COR-L47 (cell line): Measurements from ENCODE around the gene MAPK11.

ENCODE experiments used
- DNase-seq: peaks from one replicate; lab custom pipeline; 2025; lab: John Stamatoyannopoulos, UW

The MAPK11 gene

DNA sequence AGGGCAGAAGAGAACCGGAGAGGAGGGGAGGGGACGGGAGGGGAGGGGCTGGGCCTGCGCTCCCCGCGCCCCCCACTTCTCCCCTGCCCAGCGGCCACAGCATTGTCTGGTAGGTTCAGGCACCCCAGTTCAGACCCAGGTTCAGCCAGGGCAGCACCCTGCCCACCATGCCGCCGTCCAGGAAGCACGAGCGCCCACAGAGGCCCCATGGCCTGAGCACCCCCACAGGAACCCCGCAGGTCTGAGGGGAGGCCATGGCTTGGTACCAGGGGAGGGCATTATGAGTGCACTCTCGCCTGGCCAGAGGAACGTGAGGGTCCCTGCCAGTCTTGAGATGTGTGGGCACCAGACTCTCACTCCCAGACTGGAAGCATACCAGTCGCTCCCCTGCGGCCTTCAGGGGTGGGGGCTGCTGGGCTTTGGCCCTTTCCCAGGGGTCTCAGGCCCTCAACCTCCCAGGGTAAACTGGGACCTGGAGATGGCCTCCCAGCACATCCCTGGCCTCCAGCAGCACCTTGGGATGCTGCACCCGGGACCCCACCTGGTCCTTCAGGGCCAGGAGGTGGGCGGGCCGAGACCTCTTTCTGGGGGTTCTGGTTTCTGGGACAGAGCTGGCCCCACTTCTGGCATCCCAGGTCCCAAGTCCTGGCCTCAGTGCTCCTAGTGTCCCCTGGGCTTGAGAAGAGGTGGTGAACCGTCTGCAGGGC is 37.9 kb upstream of the MAPK11 start:
- DNase-seq: no peak

DNA sequence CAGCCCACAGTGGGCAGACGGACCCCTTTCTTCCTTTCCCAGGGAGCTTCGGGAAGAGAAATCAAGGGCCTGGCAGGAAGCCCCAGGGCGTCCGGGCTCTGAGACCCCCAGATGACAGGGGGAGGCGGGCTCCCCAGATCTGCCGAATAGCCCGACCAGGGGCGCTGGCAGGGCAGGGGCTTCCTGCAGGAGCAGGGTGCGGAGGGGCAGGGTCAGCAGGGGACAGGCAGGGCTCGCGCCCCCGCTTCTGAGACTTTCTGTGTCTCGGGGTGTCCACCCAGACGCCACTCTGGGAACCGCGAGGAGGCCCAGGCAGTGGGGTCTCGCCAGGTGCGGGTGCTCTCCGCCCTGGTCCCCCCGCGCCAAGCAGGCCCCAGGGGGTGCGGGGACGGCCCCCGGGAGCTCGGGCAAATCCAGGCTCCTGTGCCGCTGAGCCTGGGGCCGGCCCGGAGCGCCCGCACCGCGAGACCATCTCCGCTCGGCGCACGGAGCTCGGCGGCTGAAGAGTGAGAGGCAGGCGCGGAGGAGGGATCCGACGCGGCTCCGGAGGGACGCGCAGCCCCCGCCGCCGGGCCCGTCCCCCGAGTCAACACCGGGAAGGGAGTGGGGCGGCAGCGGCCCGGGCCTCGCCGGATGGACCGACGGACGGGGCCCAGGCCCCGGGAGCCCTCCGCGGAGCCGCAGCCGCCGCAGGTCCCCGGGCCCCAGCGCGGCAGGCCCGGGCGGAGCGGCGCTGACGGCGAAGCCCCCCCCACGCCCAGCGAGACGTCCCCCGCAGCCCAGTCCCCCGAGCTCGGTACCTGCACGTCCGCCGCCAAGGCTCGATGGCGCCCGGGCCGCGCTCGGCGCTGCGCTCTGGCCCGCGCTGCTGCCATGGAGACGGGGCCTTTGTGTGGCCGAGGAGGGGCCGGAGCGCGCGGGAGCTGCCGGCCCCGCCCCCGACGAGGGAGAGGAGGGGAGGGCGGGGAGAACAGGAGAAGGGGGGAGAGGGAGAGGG is 36.9 kb upstream of the MAPK11 start, which contains the start of gene PLXNB2:
PLXNB2 (minus strand) TSS at position 894 of the 997 bp plus-strand sequence. CDS start 17,062 bp downstream, outside the sequence.
- peak; percentile 80 for DNase-seq

DNA sequence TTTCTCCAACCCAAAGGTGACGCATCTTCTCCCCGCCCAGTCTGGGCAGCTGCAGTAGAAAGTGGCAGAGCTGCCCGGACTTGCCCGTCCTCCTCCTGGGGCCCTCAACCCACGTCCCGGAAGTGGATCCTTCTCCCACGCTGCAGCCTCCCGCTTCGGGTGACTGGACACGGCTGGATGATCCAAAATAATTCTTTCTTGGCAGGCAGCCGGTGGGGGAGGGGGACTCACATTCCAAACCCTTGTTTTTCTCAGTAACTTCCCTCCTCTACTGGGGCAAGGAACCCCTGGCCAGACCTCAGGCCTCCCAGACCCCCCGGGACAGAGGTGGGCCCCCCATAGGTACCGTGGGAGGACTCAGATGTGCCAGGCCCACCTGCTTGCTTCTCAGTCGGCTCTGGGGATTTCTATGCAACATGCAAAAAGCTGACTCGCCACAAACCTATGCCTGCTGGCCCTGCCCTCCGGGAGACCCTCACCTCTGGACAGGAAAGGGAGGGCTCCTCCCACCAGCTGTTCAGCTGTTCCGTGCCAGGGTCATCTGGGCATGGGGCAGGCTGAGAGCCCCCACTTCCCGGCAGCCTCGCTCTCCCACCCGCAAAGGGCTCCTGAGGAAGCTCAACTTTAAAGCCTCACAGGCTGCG is 35.9 kb upstream of the MAPK11 start:
- peak; percentile 79 for DNase-seq

DNA sequence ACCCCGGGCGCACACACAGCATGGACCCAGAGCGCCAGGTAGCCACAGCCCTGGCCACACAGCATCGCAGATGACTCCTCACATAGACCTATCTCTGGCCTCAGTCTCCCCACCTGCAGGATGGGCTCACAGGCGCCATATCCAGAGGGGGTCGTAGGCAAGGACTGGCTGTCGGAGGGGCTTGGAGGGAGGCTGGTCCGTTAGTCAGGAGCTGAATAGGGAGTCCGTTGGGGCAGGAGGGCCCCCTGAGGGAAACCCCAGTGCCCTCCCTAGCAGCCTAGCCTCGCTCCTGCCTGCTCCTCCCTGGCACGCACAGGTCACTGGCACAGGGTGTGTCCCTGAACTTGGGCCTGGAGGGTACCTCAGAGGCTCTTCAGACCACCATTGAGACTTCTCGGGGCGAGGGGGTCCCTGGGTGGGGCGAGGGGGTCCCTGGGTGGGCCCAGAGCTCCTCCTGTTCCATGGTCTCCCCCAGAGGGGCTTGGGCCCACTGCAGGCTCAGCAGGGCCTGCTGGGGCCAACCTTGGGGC is 35.3 kb upstream of the MAPK11 start:
- DNase-seq: no peak

DNA sequence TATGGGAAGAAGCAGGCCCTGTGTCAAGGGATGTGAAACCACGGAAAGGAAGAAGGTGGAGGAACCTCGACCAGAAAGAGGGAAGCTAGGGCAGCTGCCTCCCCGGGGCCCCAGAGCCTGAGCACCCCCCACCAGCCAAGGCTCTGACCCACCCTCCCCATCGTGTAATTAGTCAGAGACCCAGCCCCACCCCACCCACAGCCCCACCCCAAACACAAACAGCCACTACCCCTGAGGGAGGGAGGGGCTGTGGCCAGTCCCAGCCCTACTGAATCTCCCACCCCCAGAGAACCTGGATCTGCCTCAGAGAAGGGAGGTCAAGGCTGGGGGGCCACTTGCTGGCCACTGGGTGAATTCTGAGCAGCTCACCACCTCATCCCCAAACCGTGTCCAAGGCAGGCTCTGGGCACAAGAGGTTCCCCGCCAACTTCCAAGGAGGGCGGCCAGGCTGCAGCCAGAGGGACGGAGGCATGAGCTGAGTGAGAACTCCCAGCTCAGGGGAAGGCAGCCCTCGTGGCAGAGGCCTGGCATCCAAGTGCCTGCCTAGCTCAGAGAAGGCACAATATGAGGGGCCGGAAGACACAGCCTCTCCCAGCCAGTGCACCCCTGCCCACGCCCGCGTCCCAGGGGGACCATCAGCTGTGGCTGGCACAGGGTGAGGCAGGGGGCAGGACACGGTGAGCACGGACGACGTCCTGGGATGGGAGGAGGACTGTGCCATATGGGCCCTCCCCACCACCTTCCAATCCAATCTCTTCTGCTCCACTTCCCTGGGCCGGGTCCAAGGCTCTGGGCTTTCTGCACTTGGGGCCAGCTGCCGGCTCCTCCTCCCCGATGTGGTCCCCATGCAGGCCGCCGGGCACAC is 34.6 kb upstream of the MAPK11 start:
- DNase-seq: no peak

DNA sequence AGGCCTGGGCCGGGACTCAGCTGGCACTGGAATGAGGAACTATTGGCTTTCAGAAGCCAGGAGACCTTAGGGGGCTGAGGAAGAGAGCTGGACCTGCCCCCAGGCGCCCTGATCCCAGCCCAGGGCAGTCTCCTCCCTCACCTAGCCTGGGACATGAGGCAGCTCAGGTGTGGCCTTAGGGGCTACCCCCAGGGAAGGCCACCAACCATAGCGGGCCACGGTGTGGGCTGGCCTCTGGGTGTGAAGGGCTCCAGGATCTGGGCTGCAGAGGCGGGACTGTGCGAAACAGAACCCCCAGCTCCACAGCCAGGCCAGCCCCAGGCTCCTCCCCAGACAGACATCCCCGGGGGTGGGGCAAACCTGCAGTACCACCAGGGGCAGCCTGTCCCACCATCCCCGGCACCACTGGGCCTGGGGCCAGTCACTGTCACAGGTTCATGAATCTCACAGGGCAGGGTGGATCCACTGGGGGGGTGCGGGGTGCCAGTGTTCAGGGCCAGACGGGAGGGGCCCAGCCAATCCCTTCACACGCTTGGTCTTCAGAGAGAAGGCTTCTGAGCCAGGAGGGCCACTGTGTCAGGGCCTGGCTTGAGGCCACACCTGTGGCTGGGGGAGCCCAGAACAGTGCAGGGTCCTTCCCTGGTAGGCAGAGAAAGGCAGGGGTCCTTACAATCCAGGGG is 33.8 kb upstream of the MAPK11 start:
- peak; percentile 24 for DNase-seq

DNA sequence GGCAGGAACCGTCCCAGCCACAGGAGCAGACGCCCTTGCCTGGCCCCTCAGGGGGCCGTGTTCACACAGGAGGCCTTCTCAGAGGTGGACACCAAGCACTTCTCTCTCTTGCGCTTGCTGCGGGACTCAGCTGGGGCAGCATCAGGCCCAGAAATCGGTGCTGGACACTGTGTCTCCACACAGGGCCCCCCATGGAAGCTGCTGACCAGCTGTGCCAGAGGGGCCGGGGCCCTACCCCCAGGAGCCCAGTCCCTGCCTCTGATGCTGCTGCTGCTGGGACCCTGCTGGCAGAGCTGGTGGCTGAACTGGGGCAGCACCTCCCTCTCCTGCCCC is 33.3 kb upstream of the MAPK11 start:
- DNase-seq: no peak

DNA sequence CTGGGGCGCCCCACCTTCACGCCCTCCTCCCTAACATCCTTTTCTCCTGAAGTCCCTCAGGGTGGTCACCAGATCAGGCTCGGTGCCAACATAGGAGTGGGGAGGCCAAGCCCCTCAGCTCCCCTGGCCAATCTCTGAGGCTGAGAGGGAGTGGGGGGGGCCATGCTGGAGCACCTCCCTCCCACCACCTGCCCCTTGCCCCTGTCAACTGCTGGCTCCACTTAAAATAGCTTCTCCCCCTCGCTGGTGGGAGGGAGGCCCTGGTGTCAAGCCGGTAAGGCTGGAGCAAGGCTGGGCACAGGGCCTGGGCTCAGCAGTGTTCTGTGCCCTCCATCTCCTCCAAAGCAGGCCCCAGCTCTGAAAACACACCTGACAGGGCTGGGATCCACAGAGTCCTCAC is 32.4 kb upstream of the MAPK11 start:
- DNase-seq: peak; percentile 11

DNA sequence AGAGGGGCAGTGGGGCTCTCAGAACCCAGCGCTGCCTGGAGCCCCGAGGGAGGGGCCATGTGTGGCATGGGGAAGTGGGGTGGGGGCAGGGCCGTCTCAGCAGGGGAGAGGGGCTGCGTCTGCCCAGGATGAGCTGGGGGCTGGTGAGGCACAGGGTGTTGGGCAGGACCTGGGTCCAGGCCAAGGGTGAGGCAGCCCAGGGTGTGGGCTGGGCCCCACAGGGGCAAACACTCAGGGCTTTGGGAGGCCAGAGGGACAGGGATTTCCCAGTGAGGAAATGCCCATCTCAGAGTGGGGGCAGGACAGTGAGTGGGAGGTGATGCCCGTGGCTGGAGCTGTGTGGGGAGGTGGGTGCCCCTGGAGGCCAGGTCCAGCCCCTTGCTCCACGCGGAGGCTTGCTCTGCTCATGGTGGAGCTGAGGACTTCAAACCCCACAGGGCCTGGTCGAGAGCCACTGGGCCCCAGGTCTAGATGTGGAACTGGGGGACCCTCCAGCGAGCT is 31.9 kb upstream of the MAPK11 start:
- no peak for DNase-seq

DNA sequence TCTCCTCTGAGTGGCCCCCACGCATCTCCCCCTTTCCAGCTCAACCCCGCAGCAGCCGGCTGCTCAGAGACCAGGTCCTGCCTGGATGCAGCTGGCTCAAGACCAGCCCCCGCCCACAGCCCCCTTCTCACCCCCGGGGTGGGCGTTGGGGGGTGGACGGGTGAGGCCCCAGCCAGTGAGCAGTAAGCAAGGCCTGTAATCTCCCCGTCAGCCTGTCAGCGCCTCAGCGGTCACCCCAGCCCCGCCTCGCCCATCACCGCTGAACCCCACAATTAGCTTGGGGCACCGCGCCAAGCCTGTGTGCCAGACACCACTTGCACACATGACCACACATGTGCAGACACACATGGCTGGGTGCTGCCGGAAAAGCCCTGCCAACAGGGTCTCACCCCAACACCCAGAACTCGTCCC is 31.4 kb upstream of the MAPK11 start:
- peak; percentile 89 for DNase-seq

DNA sequence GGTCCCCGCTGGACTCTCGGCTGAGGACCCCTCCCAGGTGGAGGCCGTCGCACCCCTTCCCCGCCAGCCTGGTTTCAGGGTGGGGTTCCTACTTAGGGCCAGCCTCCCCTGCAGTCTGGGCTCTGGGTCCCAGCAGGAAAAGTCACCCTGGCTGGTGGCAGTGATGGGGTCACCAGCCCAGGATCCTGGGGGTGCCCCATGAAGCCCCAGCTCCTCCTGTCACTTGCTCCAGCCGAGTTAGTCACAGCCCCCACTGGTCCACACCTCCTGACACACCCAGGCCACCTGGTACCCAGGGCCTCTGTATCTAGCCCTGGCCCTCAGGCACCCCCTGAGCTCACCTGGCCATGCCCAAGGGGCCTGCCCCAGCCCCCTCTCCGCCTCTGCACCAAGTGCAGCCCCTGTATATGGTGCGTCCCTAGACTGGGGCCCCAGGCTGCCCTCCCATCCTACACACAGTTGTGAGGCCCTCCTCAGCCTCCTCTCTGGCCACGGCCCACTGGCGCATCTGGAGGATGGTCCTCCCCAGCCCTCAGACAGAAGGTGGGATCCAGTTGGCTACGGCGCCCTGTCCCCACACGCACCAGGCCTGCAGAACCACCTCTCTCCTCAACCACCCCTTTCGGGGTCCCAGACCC is 30.6 kb upstream of the MAPK11 start:
- no peak for DNase-seq

DNA sequence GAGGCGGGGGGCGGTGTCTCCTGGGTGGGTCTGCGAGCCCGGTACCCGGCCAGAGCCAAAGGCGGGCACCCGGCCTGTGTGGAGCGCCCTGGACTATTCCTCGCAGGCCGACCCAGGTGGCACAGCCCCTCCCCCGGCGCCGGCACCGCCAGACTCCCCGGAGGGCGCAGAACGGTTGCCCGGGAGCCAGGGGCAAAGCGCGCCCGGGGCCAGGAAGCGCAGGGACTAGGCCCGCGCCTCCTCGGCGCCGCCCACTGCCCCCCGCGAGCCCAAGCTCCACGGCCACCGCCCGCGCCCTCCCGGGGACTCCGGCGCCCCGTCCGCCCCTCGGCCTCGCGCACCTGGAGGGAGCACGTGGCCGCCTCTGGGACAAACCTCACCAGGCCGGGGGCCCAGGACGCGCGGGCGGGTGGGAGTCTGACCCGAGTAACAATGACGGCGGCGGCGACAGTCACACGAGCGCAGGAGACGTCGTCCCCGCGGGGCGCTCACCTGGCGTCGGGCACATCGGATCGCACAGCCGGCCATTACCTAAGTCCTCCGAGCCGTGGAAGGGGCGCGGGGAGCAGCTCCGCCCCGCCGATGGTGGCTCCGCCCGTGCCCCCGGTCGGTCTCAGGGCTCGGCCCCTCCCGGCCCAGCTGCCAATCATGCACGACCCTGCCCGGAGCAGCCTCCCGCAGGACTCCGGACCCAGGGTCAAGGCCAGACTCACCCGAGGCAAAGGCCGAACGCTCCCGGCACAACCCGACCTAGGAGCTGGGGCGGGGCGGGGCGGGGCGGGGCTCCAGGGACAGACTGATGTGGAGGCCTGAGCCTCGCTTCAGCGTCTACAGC is 29.8 kb upstream of the MAPK11 start:
- DNase-seq: peak; percentile 13

DNA sequence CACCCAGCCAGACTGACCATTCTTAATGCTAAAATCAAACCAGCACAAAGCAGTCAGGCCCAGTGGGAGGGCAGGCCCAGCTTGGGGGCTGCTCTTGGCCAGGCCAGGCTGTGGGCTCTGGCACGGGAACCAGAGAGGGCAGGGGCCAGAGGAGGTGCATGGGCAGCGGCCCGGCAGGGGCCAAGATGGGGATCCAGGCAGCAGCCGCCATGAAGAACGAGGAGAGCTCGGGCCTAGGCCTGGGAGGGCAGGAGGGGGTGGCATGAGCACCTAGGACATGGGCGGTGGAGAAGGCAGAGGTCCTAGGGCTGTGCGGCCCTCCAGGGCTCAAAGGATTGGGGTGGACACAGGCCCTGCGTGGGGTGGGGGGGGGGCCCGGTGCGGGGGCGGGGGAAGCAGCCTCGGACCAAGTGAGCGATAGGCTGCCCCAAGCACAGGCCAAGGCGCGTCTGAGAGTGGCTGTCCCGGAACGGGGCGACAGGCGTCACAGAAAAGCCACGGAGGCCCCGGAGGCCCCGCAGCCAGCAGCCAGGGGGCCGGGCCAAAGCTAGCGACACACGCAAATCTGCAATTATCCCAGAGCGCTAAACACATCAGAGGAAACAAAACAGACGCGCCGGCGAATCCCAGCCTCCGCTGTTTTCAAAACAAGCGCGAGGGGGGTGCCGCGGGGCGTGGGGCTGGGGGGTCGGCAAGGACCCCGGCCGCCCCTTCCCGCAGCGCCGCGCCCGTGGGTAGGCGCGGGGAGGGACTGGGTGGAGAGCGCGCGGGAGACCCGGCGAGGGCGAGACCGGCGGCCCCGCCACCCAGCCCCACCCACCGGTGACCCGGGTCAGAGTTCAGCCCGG is 29.0 kb upstream of the MAPK11 start:
- peak; percentile 10 for DNase-seq

DNA sequence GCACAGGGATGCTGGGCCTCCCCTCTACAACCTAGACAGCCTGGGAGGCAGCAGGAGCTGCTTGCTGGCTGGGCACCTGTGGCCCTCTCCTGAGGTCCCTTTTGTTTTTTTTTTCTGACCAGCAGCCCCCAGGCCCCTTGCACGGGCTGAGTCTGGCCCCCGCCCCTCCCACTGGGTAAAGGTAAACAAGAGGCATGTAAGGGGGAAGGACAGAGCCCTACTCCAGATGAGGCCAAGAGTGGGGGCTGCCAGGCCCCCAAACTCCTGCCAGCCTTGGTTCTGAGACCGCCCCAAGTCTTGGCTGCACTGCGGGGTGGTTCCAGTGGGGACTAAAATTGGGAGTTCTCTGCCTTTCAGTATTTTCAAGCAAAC is 28.1 kb upstream of the MAPK11 start:
- no peak for DNase-seq

DNA sequence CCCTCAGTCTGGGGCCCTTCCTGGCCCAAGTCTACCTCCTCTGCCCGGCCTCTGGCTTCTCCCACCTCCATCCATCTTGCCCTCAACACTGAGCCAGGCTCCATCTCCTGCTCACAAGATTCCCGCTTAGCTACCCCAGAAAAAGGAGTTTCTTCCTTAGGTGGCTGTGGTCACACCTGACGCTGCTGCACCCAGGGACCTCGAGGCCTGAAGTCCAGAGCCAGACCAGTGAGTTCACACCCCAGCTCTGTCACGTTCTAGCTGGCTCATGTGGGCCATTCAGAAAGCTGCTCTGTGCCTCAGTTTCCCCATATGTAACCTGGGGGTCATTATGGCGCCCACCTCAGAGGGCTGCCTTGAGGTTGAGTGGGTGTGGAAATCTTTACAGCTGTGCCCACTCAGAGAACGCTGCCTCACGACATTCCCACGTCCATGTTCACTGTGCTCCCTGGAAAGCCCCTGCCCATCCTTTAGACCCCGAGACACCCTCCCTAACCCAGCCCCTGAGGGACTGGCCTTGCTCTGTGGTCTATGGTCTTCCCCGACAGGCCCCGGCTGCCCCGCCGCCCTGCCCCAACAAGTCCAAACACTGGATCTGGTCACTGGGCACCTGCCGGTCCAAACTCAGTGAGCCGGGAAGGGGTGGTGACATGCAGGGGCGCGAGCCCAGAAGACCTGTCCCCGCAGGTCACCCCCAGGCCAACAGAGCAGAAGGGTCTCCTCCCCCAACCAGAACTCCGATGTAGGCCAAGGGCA is 27.5 kb upstream of the MAPK11 start:
- DNase-seq: no peak

DNA sequence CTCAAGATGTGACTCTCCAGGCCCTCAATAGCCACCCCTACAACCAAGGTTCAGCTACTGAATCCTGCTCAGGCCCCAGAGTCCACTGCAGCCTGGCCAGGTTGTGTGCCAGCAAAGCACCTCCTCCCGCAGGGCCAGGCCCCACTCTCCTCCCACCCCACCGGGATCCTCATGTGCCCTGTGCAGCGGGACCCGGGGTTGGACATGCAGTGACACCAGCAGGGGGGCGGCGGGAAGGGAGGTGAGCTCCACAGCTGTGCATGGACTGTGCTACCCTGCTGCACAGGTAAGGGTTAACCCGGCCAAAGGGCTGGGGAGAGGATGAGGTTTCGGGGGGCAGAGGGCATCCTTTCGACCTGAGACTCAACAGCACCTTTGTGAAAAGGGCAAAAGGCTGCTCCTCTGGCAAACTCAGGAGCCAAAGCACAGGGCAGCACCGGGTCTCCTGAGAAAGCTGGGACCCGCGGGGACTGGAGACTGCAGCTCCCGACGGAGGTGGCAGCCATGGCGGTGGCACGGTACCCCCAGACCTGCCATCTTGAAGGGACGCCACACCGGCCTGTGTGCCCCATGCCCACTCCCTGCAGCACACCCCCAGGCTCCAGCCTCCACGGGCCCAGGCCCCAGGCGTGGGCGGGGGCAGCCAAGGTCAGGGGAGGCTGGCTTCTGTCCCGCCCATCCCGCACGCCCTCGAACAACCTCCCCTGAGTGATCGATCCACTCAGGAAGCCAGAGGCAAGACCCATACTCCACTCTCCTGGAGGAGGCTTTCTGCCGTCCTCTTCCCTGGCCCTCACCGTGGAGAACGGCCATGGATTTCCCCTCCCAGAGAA is 26.7 kb upstream of the MAPK11 start:
- no peak for DNase-seq

DNA sequence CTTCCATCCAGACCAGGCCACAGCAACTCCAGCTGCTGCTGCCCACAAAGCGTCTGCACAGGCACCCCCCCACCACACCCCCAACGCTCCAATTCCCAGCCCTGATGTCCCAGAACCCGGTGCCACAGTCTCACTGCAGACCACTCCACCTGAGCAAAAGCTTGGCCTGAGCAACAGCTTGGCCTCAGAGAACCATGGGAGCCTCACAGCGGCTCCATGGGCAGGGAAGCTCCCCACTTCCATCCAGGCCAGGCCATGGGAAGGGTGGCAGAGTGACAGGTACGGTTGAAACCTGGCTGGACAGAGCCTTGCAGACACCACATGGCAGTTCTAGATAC is 24.1 kb upstream of the MAPK11 start:
- DNase-seq: no peak
